ENCODE measurements around the gene TCERG1. TPM values are rescaled to one million over a fixed set of nuclear protein-coding genes. Genes with fewer than 3 reads are reported as not detected.
"Not testable (repeated sequence)": the region's sequence is repeated elsewhere in the genome, so short reads cannot be mapped to it uniquely, and the experiment has no call there.

The TCERG1 gene
- total RNA-seq, 1 donor from 2014 or later: 12.8 TPM

- no peak for DNase-seq (ENCODE audit: low spot score)
- ATAC-seq: no peak
These were observed 69.0 kb downstream of the TCERG1 start, which contains the start of gene GPR151 for GRCh38 chr5:146516151-146516475. Gene GPR151, minus strand, starts transcription at chr5:146516190. Its CDS starts 77 bp downstream, at chr5:146516113.

- DNase-seq (ENCODE audit: low spot score) (no peak), ATAC-seq (no peak)
These were observed 72.4 kb downstream of the TCERG1 start for GRCh38 chr5:146519554-146519953.

- no peak for DNase-seq (ENCODE audit: low spot score)
- no peak for ATAC-seq
These were observed 73.6 kb downstream of the TCERG1 start for GRCh38 chr5:146520731-146521130.

- ATAC-seq (no peak), DNase-seq (ENCODE audit: low spot score) (no peak)
These were observed 74.4 kb downstream of the TCERG1 start for GRCh38 chr5:146521403-146522106.

GRCh38 chr5:146523698-146524097, 76.6 kb downstream of the TCERG1 start:
- DNase-seq (ENCODE audit: low spot score) (no peak), ATAC-seq (no peak)

- ATAC-seq: no peak
- no peak for DNase-seq (ENCODE audit: low spot score)
These were observed 80.7 kb downstream of the TCERG1 start for GRCh38 chr5:146527785-146528184.

- DNase-seq (ENCODE audit: low spot score): no peak
- no peak for ATAC-seq
These were observed 81.1 kb downstream of the TCERG1 start for GRCh38 chr5:146528236-146528635.

- DNase-seq (ENCODE audit: low spot score) (no peak), ATAC-seq (no peak)
These were observed 82.9 kb downstream of the TCERG1 start for GRCh38 chr5:146529984-146530383.

- ATAC-seq (peak; percentile 99), DNase-seq (ENCODE audit: low spot score) (peak; percentile 71)
These were observed 86.2 kb downstream of the TCERG1 start for GRCh38 chr5:146533260-146533857.

- no peak for DNase-seq (ENCODE audit: low spot score)
- no peak for ATAC-seq
These were observed 86.7 kb downstream of the TCERG1 start for GRCh38 chr5:146533882-146534281.

GRCh38 chr5:146538432-146538831, 91.3 kb downstream of the TCERG1 start:
- DNase-seq (ENCODE audit: low spot score) (no peak), ATAC-seq (no peak)

GRCh38 chr5:146539973-146540372, 92.8 kb downstream of the TCERG1 start:
- DNase-seq (ENCODE audit: low spot score) (no peak), ATAC-seq (no peak)

- no peak for ATAC-seq
- DNase-seq (ENCODE audit: low spot score): no peak
These were observed 93.3 kb downstream of the TCERG1 start for GRCh38 chr5:146540414-146540813.

- ATAC-seq: peak; percentile 100
- peak; percentile 79 for DNase-seq (ENCODE audit: low spot score)
These were observed 95.1 kb downstream of the TCERG1 start for GRCh38 chr5:146541958-146542849.

- no peak for ATAC-seq
These were observed 97.1 kb downstream of the TCERG1 start for GRCh38 chr5:146544232-146544631.

GRCh38 chr5:146548781-146549449, 101.8 kb downstream of the TCERG1 start:
- ATAC-seq: no peak
- DNase-seq (ENCODE audit: low spot score): no peak

More at GRCh38 chr5:146544232-146544631, 97.1 kb downstream of the TCERG1 start:
- no peak for DNase-seq (ENCODE audit: low spot score)

- DNase-seq (ENCODE audit: low spot score) (no peak), ATAC-seq (no peak)
These were observed 102.5 kb downstream of the TCERG1 start for GRCh38 chr5:146549615-146550014.

- ATAC-seq: no peak
- no peak for DNase-seq (ENCODE audit: low spot score)
These were observed 106.3 kb downstream of the TCERG1 start for GRCh38 chr5:146553446-146553845.

- not testable (repeated sequence) for DNase-seq (ENCODE audit: low spot score)
These were observed 109.8 kb downstream of the TCERG1 start for GRCh38 chr5:146556884-146557283.

GRCh38 chr5:146560205-146560812, 113.2 kb downstream of the TCERG1 start:
- no peak for DNase-seq (ENCODE audit: low spot score)
- ATAC-seq: no peak

More at GRCh38 chr5:146556884-146557283, 109.8 kb downstream of the TCERG1 start:
- not testable (repeated sequence) for ATAC-seq

Data from left lobe of liver (tissue), 2 donors.